Ascending aorta (tissue), 2 donors: ENCODE data around the gene B4GALNT3. TPM values are rescaled to one million over a fixed set of nuclear protein-coding genes. Genes with fewer than 3 reads are reported as not detected.

Source experiments
- DNase-seq, 2 donors: peaks; one replicate each; pipeline ENCODE4 v3.0.0-alpha.2; 2019; ENCODE audit warnings: low spot score in 2 of 2
- H3K27ac ChIP-seq, 2 donors: fragments of 200-600 bp; sonication (generic); one replicate each; pipeline ENCODE4 v1.5.1; 2016 to 2017; ENCODE audit warnings: mild to moderate bottlenecking in 1 of 2
- H3K27me3 ChIP-seq: fragments of 200-600 bp; sonication (generic); one replicate; pipeline ENCODE4 v1.5.1; 2017
- H3K36me3 ChIP-seq, 2 donors: fragments of 200-600 bp; sonication (generic); one replicate each; pipeline ENCODE4 v1.5.1; 2016
- H3K4me1 ChIP-seq, 2 donors: fragments of 200-600 bp; sonication (generic); one replicate each; pipeline ENCODE4 v1.5.1; 2016 to 2017; ENCODE audit warnings: mild to moderate bottlenecking in 1 of 2
- H3K4me3 ChIP-seq, 2 donors: fragments of 200-600 bp; sonication (generic); one replicate each; pipeline ENCODE4 v1.5.1; 2016 to 2017; ENCODE audit warnings: mild to moderate bottlenecking in 1 of 2
- H3K9me3 ChIP-seq, 2 donors: fragments of 200-600 bp; sonication (generic); one replicate each; pipeline ENCODE4 v1.5.1; 2016
- CTCF ChIP-seq, 3 experiments: fragments of 200-600 bp in 2 of 3; fragments of 450-650 bp in 1 of 3; sonication (generic) in 2 of 3; IDR thresholded peaks; one replicate each; pipeline ENCODE4 v1.5.1; 2016 to 2019; ENCODE audit warnings: antibody characterized with exemption in 3 of 3, mild to moderate bottlenecking in 1 of 3, moderate library complexity in 1 of 3
- intact Hi-C: fragments of 100-400 bp; cut with DNase I; formaldehyde crosslinking; loops from one replicate; pipeline ENCODE4 v1.15.1; 2023
- total RNA-seq: library from RNA; depleted of rRNA; stranded (reverse); fragments of >200 nt; gene quantifications from one replicate; pipeline ENCODE4 v1.1.0, GENCODE V29; 2016

The B4GALNT3 gene
- total RNA-seq, 1 donor from 2014 or later, result 10.4 TPM

- intact Hi-C loops, result no loop called here
- DNase-seq, result no peak
- no peak for TF ChIP-seq CTCF (IDR thresholded peaks at IDR 0.05)
Measured at GRCh38 chr12:505221-505620, 45.5 kb downstream of the B4GALNT3 start.

GRCh38 chr12:507391-507796, 47.7 kb downstream of the B4GALNT3 start:
- no peak for TF ChIP-seq CTCF (IDR thresholded peaks at IDR 0.05)
- intact Hi-C loops, result no loop called here
- no peak for DNase-seq
- Histone ChIP-seq H3K9me3 (no peaks in the 10 kb centered on the region), H3K4me1 (peaks cover 0 to 10% of the 10 kb centered on the region in 2 donors), H3K27me3 (no peaks in the 10 kb centered on the region), H3K27ac (no peak overlapping the region), H3K36me3 (no peaks in the 10 kb centered on the region), H3K4me3 (no peak overlapping the region)

More at GRCh38 chr12:505221-505620, 45.5 kb downstream of the B4GALNT3 start:
- Histone ChIP-seq H3K27ac (no peak overlapping the region), H3K27me3 (no peaks in the 10 kb centered on the region), H3K9me3 (no peaks in the 10 kb centered on the region), H3K4me3 (no peak overlapping the region), H3K36me3 (no peaks in the 10 kb centered on the region), H3K4me1 (peaks cover 0 to 10% of the 10 kb centered on the region in 2 donors)

GRCh38 chr12:508145-508544, 48.4 kb downstream of the B4GALNT3 start:
- Histone ChIP-seq H3K9me3 (no peaks in the 10 kb centered on the region), H3K4me3 (no peak overlapping the region), H3K4me1 (peaks cover 0 to 8% of the 10 kb centered on the region in 2 donors), H3K27me3 (no peaks in the 10 kb centered on the region), H3K36me3 (no peaks in the 10 kb centered on the region), H3K27ac (no peak overlapping the region)
- intact Hi-C loops, result no loop called here
- TF ChIP-seq CTCF (IDR thresholded peaks at IDR 0.05), result no peak
- no peak for DNase-seq

- TF ChIP-seq CTCF (IDR thresholded peaks at IDR 0.05), result no peak
- intact Hi-C loops, result no loop called here
- Histone ChIP-seq H3K27ac (no peak overlapping the region), H3K36me3 (no peaks in the 10 kb centered on the region), H3K4me3 (no peak overlapping the region), H3K4me1 (peaks cover 0 to 1% of the 10 kb centered on the region in 2 donors), H3K9me3 (no peaks in the 10 kb centered on the region), H3K27me3 (no peaks in the 10 kb centered on the region)
- DNase-seq, result no peak
Measured at GRCh38 chr12:508795-509194, 49.1 kb downstream of the B4GALNT3 start.

GRCh38 chr12:509500-509899, 49.8 kb downstream of the B4GALNT3 start:
- intact Hi-C loops, result no loop called here
- H3K9me3 ChIP-seq, result no peaks in the 10 kb centered on the region
- H3K4me3 ChIP-seq, result no peak overlapping the region
- DNase-seq, result no peak
- H3K36me3 ChIP-seq, result no peaks in the 10 kb centered on the region
- no peak overlapping the region for H3K27ac ChIP-seq
- no peaks in the 10 kb centered on the region for H3K27me3 ChIP-seq
- no peaks in the 10 kb centered on the region for H3K4me1 ChIP-seq
- no peak for TF ChIP-seq CTCF (IDR thresholded peaks at IDR 0.05)
